Measurements from ENCODE around the gene ATP11A.

Gene ATP11A

DNA sequence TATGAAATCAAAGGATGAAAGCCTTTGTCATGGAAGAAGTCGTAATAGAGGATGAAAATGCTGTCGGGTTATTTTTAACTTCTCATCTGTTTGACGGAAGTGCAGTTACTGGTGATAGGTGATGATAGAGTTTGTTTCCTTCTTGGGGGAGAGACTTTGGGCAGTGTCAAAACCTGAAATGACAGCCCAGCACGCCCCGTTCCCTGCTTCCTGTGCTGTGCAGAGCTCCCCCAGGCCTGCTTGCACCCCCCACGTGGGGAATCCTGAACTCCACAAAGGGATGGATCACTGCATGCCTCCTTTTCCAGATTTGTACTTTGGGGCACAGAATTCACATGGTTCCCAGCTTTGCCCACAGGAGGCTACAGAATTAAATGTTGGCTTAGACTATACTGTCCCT, 102.7 kb downstream of the ATP11A start:
- Histone ChIP-seq H3K36me3 (ENCODE audit: control insufficient read depth in 1 of 2, insufficient read depth in 2 of 2, low read length in 2 of 2) (peaks cover 7 to 15% of the 10 kb centered on the region in 2 experiments), H3K79me2 (ENCODE audit: control insufficient read depth, insufficient read depth, low read length, poor library complexity) (peaks cover 3% of the 10 kb centered on the region), H3K18ac (ENCODE audit: low read length) (peak overlapping the region; percentile 14), H3K14ac (ENCODE audit: low read length) (peak overlapping the region; percentile 28), H2AK5ac (ENCODE audit: low read length) (no peak overlapping the region), H3K79me1 (ENCODE audit: low read length) (peaks cover 3% of the 10 kb centered on the region), H4K12ac (ENCODE audit: low read depth, low read length) (no peak overlapping the region), H3K4me3 (ENCODE audit: low read depth, low read length) (no peak overlapping the region), H3K4me1 (ENCODE audit: control insufficient read depth in 1 of 2, insufficient read depth in 2 of 2, low read length in 2 of 2) (peaks cover 18 to 24% of the 10 kb centered on the region in 2 experiments), H3K27me3 (ENCODE audit: insufficient read depth, low read length) (no peaks in the 10 kb centered on the region), H3K27ac (ENCODE audit: low read depth, low read length) (no peak overlapping the region), H2BK120ac (ENCODE audit: insufficient read depth, low read length, poor library complexity) (no peak overlapping the region), H3K9me3 (ENCODE audit: insufficient read depth, low read depth, low read length) (no peaks in the 10 kb centered on the region), H3K4ac (ENCODE audit: low read depth, low read length) (no peak overlapping the region), H2BK12ac (ENCODE audit: low read length) (no peak overlapping the region), H3K4me2 (ENCODE audit: low read length) (no peak overlapping the region), H3K9ac (ENCODE audit: low read length) (no peak overlapping the region), H2AFZ (ENCODE audit: insufficient read depth, low read length, poor library complexity) (no peak overlapping the region), H3K23ac (ENCODE audit: low read length) (no peak overlapping the region), H2BK5ac (ENCODE audit: low read depth, low read length, poor library complexity) (no peak overlapping the region), H4K91ac (ENCODE audit: low read depth, low read length) (no peak overlapping the region), H4K8ac (ENCODE audit: low read depth, low read length) (no peak overlapping the region)
- no peak for DNase-seq
- WGBS (ENCODE audit: extremely low coverage, insufficient coverage, insufficient read length): no CpG with 5 or more reads among the region's 6 CpGs

DNA sequence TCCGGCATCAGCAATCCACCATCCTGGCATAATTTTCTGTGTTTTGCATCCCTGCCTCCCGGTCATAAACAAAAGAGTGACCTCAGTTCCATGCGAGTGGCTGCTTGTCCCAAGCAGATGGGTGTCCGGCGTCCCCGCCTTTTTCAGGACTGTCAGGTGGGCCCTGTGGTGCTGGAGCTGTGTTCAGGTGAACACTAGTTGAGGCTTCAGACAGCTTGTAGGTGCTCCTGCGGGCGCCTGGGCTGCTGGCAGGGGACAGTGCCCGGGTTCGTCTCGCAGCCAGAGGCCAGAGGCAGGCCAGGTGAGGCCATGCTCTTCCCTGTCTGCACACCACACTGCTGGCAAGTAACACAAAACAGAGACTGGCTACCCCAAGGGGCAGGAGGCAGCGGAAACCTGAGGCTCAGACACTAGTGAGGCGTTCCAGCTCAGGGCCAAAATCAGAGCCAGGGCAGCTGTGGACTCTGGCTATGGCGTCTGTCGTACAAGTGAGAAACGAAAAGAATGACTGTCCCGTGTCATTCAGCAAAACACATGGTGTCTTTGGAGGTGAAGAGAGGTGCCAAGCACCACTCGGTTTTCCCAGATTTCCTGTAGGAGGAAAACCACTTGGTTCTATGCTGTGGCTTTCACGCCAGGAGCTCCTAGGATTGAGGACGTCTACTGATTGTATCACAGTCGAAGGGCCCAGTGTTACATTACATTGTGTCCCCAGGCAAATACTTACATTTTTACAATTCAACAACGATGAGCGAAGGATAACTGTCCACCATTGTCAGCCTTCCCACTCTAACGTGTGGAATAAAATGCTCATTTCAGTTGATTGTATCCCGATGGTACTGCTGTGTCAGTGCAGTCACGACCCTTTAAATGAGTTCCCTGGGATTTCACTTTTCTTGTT, 104.0 kb downstream of the ATP11A start:
- DNase-seq: peak; percentile 68 to 86
- Histone ChIP-seq H2BK5ac (ENCODE audit: low read depth, low read length, poor library complexity) (no peak overlapping the region), H4K91ac (ENCODE audit: low read depth, low read length) (no peak overlapping the region), H3K4me3 (ENCODE audit: low read depth, low read length) (no peak overlapping the region), H3K36me3 (ENCODE audit: control insufficient read depth in 1 of 2, insufficient read depth in 2 of 2, low read length in 2 of 2) (peaks cover 5 to 14% of the 10 kb centered on the region in 2 experiments), H3K23ac (ENCODE audit: low read length) (no peak overlapping the region), H3K9me3 (ENCODE audit: insufficient read depth, low read depth, low read length) (no peaks in the 10 kb centered on the region), H3K4ac (ENCODE audit: low read depth, low read length) (no peak overlapping the region), H2AFZ (ENCODE audit: insufficient read depth, low read length, poor library complexity) (no peak overlapping the region), H3K79me2 (ENCODE audit: control insufficient read depth, insufficient read depth, low read length, poor library complexity) (peaks cover 3% of the 10 kb centered on the region), H2AK5ac (ENCODE audit: low read length) (peak overlapping the region; percentile 20), H4K12ac (ENCODE audit: low read depth, low read length) (no peak overlapping the region), H3K27ac (ENCODE audit: low read depth, low read length) (no peak overlapping the region), H3K4me1 (ENCODE audit: control insufficient read depth in 1 of 2, insufficient read depth in 2 of 2, low read length in 2 of 2) (peaks cover 18 to 24% of the 10 kb centered on the region in 2 experiments), H4K8ac (ENCODE audit: low read depth, low read length) (no peak overlapping the region), H3K18ac (ENCODE audit: low read length) (no peak overlapping the region), H3K9ac (ENCODE audit: low read length) (no peak overlapping the region), H3K79me1 (ENCODE audit: low read length) (peaks cover 3% of the 10 kb centered on the region), H2BK120ac (ENCODE audit: insufficient read depth, low read length, poor library complexity) (no peak overlapping the region), H2BK12ac (ENCODE audit: low read length) (no peak overlapping the region), H3K14ac (ENCODE audit: low read length) (peak overlapping the region; percentile 7), H3K4me2 (ENCODE audit: low read length) (no peak overlapping the region), H3K27me3 (ENCODE audit: insufficient read depth, low read length) (no peaks in the 10 kb centered on the region)
- no CpG with 5 or more reads among the region's 26 CpGs for whole genome bisulfite sequencing (ENCODE audit: extremely low coverage, insufficient coverage, insufficient read length)

DNA sequence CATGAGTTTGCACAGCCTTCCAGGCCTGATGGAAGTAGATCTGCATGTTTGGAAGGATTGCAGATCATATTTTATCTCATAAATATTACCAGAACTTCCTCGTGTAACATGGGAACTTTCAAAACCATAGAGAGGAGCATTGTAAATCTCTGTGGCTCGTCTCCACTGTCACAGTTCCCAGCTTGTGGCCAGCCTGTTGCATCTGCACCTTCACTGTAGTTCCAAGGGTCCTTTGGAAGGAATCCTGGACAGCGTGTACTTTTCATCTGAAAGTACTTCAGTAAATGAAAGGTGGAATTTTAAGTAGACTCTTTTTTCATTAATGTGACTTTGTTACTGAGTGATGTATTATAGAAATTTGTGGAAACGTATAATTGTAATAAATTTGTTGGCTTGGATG, 105.4 kb downstream of the ATP11A start:
- Histone ChIP-seq H3K36me3 (ENCODE audit: control insufficient read depth in 1 of 2, insufficient read depth in 2 of 2, low read length in 2 of 2) (peaks cover 0 to 10% of the 10 kb centered on the region in 2 experiments), H3K4ac (ENCODE audit: low read depth, low read length) (no peak overlapping the region), H3K23ac (ENCODE audit: low read length) (no peak overlapping the region), H4K91ac (ENCODE audit: low read depth, low read length) (no peak overlapping the region), H3K27ac (ENCODE audit: low read depth, low read length) (no peak overlapping the region), H4K12ac (ENCODE audit: low read depth, low read length) (no peak overlapping the region), H3K4me1 (ENCODE audit: control insufficient read depth in 1 of 2, insufficient read depth in 2 of 2, low read length in 2 of 2) (peaks cover 18 to 27% of the 10 kb centered on the region in 2 experiments), H3K4me2 (ENCODE audit: low read length) (no peak overlapping the region), H3K9ac (ENCODE audit: low read length) (no peak overlapping the region), H3K14ac (ENCODE audit: low read length) (no peak overlapping the region), H2BK5ac (ENCODE audit: low read depth, low read length, poor library complexity) (no peak overlapping the region), H2AFZ (ENCODE audit: insufficient read depth, low read length, poor library complexity) (no peak overlapping the region), H2BK120ac (ENCODE audit: insufficient read depth, low read length, poor library complexity) (no peak overlapping the region), H2BK12ac (ENCODE audit: low read length) (no peak overlapping the region), H3K79me2 (ENCODE audit: control insufficient read depth, insufficient read depth, low read length, poor library complexity) (peaks cover 3% of the 10 kb centered on the region), H3K79me1 (ENCODE audit: low read length) (peaks cover 3% of the 10 kb centered on the region), H4K8ac (ENCODE audit: low read depth, low read length) (no peak overlapping the region), H3K27me3 (ENCODE audit: insufficient read depth, low read length) (no peaks in the 10 kb centered on the region), H3K18ac (ENCODE audit: low read length) (no peak overlapping the region), H3K9me3 (ENCODE audit: insufficient read depth, low read depth, low read length) (no peaks in the 10 kb centered on the region), H2AK5ac (ENCODE audit: low read length) (no peak overlapping the region), H3K4me3 (ENCODE audit: low read depth, low read length) (no peak overlapping the region)
- 100% methylated on average over 1 of the region's 4 CpGs for WGBS (ENCODE audit: extremely low coverage, insufficient coverage, insufficient read length)
- no peak for DNase-seq

DNA sequence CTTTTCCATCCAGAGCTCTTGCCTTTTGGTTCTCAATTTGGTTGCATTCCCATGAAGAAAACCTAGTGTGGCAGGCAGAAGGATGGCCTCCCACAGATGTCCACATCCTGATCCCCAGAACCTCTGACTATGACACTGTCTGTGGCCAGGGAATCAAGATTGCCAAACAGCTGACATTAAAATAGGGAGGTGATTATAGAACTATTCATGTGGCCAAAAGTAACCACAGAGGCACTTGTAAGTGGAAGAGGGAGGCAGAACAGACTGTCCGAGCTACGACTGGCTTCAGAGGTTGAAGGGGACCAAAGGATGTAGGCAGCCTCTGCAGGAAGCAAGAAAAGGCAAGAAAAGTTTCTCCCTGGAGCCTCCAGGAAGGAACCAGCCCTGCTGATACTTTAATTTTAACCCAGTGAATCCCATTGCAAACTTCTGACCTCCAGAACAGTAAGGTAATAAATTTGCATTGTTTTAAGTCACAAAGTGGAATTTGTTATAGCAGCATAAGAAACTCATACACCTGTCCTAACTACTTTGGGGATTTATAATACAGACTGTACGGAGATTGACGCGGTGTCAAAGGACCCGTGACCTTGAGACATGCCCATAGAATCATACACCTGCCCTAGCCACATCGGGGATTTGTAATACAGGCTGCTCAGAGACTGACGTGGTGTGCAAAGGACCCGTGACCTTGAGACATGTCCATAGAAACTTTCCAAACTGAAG, 106.5 kb downstream of the ATP11A start:
- Histone ChIP-seq H2BK12ac (ENCODE audit: low read length) (no peak overlapping the region), H3K9ac (ENCODE audit: low read length) (no peak overlapping the region), H3K4ac (ENCODE audit: low read depth, low read length) (no peak overlapping the region), H2BK5ac (ENCODE audit: low read depth, low read length, poor library complexity) (no peak overlapping the region), H2BK120ac (ENCODE audit: insufficient read depth, low read length, poor library complexity) (no peak overlapping the region), H4K8ac (ENCODE audit: low read depth, low read length) (no peak overlapping the region), H4K91ac (ENCODE audit: low read depth, low read length) (no peak overlapping the region), H4K12ac (ENCODE audit: low read depth, low read length) (no peak overlapping the region), H3K4me3 (ENCODE audit: low read depth, low read length) (no peak overlapping the region), H3K79me2 (ENCODE audit: control insufficient read depth, insufficient read depth, low read length, poor library complexity) (peaks cover 3% of the 10 kb centered on the region), H3K79me1 (ENCODE audit: low read length) (peaks cover 3% of the 10 kb centered on the region), H3K4me1 (ENCODE audit: control insufficient read depth in 1 of 2, insufficient read depth in 2 of 2, low read length in 2 of 2) (peaks cover 13 to 21% of the 10 kb centered on the region in 2 experiments), H3K36me3 (ENCODE audit: control insufficient read depth in 1 of 2, insufficient read depth in 2 of 2, low read length in 2 of 2) (peaks cover 0 to 10% of the 10 kb centered on the region in 2 experiments), H3K9me3 (ENCODE audit: insufficient read depth, low read depth, low read length) (no peaks in the 10 kb centered on the region), H3K27ac (ENCODE audit: low read depth, low read length) (no peak overlapping the region), H3K18ac (ENCODE audit: low read length) (no peak overlapping the region), H2AFZ (ENCODE audit: insufficient read depth, low read length, poor library complexity) (no peak overlapping the region), H3K27me3 (ENCODE audit: insufficient read depth, low read length) (no peaks in the 10 kb centered on the region), H3K4me2 (ENCODE audit: low read length) (no peak overlapping the region), H2AK5ac (ENCODE audit: low read length) (no peak overlapping the region), H3K23ac (ENCODE audit: low read length) (no peak overlapping the region), H3K14ac (ENCODE audit: low read length) (no peak overlapping the region)
- no peak for DNase-seq
- WGBS (ENCODE audit: extremely low coverage, insufficient coverage, insufficient read length): no CpG with 5 or more reads among the region's 9 CpGs
